Epithelial cell of proximal tubule (primary cell): ENCODE measurements around the gene NCK2. TPM values are rescaled to one million over a fixed set of nuclear protein-coding genes. Genes with fewer than 3 reads are reported as not detected.

ENCODE experiments used
- DNase-seq: peaks from one replicate; pipeline ENCODE4 v3.0.0-alpha.2; 2011; ENCODE audit warnings: low read depth
- H3K4me3 ChIP-seq: 2 replicates; pipeline ENCODE4 v1.5.1; 2011; ENCODE audit warnings: low read depth, mild to moderate bottlenecking, low read length
- CTCF ChIP-seq: conservative IDR thresholded peaks from 2 replicates; pipeline ENCODE4 v1.5.1; 2012; ENCODE audit warnings: low read depth, mild to moderate bottlenecking, low read length
- total RNA-seq: library from RNA; depleted of rRNA; stranded (reverse); fragments of >200 nt; gene quantifications from 2 replicates; pipeline ENCODE4 v1.2.3, GENCODE V29; 2015

NCK2 gene
- total RNA-seq, 1 donor from 2014 or later = 53.0 TPM

DNA sequence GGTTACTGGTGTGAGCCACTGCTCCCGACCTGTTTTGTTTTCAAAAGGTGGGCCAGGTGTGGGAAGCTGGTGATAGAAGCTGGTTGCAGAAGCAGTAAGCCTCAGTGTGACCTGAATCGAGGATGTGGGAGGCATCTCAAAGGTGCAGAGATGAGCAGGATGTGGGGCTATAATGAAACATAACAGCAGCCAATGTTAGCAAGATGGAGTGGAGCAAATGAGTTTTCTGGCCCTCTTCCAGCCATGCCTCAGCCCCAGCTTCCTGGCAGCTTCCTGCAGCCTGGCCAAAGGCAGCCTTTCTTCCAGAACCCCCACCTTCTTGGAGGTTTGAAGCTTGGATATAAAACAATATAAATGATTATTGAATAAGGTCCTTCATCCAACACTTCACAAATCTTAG lies 184.8 kb downstream of the NCK2 start:
- no peak for DNase-seq
- no peak for TF ChIP-seq CTCF
- H3K4me3 ChIP-seq = no peak overlapping the region

DNA sequence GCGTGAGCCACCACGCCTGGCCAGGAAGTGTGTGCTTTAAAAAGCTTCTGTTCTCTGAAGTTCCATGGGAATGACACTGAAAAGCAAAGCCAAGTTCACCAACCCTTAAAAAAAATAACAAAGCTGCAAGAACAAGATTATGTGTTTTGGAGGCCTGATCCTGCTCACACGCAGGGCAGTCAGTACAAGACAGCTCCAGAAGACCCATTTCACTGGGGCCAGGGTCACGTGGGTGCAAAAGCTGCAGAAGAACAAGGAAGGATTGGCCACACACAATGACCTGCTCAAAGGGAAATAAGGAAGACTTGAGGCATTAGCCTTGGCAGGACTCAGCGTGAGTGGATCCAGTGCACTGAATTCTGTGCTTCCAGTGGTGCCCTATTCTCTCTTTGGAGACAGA lies 187.9 kb downstream of the NCK2 start:
- no peak for DNase-seq
- no peak for TF ChIP-seq CTCF
- H3K4me3 ChIP-seq = no peak overlapping the region

- no peak for TF ChIP-seq CTCF
- no peak overlapping the region for H3K4me3 ChIP-seq
- no peak for DNase-seq
These were observed 189.2 kb downstream of the NCK2 start for GRCh38 chr2:105933906-105934305.

- no peak for TF ChIP-seq CTCF
- DNase-seq = no peak
- no peak overlapping the region for H3K4me3 ChIP-seq
These were observed 189.8 kb downstream of the NCK2 start for GRCh38 chr2:105934467-105934866.

- TF ChIP-seq CTCF = no peak
- no peak overlapping the region for H3K4me3 ChIP-seq
- DNase-seq = no peak
These were observed 190.4 kb downstream of the NCK2 start for GRCh38 chr2:105935063-105935462.

- DNase-seq = no peak
- no peak overlapping the region for H3K4me3 ChIP-seq
- no peak for TF ChIP-seq CTCF
These were observed 192.2 kb downstream of the NCK2 start for GRCh38 chr2:105936954-105937353.

- no peak for TF ChIP-seq CTCF
- DNase-seq = no peak
- H3K4me3 ChIP-seq = no peak overlapping the region
These were observed 192.9 kb downstream of the NCK2 start for GRCh38 chr2:105937498-105938097.
